Stimulated activated CD4-positive, alpha-beta T cell treated with anti-CD3 and anti-CD28 coated beads, TNF-alpha, amount 100 ng/mL, for 48 hours (primary cell): ENCODE measurements around the gene ABCA10.
A peak's percentile ranks its signal among the peaks of the same experiment; 100 is the strongest.
"Not testable (repeated sequence)": the region's sequence is repeated elsewhere in the genome, so short reads cannot be mapped to it uniquely, and the experiment has no call there.

Experiments used
- DNase-seq, 3 donors: peaks; one replicate each; pipeline ENCODE4 v3.0.0-alpha.2; 2020; ENCODE audit warnings: low read depth in 3 of 3

The ABCA10 gene, protein sequence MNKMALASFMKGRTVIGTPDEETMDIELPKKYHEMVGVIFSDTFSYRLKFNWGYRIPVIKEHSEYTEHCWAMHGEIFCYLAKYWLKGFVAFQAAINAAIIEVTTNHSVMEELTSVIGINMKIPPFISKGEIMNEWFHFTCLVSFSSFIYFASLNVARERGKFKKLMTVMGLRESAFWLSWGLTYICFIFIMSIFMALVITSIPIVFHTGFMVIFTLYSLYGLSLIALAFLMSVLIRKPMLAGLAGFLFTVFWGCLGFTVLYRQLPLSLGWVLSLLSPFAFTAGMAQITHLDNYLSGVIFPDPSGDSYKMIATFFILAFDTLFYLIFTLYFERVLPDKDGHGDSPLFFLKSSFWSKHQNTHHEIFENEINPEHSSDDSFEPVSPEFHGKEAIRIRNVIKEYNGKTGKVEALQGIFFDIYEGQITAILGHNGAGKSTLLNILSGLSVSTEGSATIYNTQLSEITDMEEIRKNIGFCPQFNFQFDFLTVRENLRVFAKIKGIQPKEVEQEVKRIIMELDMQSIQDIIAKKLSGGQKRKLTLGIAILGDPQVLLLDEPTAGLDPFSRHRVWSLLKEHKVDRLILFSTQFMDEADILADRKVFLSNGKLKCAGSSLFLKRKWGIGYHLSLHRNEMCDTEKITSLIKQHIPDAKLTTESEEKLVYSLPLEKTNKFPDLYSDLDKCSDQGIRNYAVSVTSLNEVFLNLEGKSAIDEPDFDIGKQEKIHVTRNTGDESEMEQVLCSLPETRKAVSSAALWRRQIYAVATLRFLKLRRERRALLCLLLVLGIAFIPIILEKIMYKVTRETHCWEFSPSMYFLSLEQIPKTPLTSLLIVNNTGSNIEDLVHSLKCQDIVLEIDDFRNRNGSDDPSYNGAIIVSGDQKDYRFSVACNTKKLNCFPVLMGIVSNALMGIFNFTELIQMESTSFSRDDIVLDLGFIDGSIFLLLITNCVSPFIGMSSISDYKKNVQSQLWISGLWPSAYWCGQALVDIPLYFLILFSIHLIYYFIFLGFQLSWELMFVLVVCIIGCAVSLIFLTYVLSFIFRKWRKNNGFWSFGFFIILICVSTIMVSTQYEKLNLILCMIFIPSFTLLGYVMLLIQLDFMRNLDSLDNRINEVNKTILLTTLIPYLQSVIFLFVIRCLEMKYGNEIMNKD (N-terminal part only)

DNA sequence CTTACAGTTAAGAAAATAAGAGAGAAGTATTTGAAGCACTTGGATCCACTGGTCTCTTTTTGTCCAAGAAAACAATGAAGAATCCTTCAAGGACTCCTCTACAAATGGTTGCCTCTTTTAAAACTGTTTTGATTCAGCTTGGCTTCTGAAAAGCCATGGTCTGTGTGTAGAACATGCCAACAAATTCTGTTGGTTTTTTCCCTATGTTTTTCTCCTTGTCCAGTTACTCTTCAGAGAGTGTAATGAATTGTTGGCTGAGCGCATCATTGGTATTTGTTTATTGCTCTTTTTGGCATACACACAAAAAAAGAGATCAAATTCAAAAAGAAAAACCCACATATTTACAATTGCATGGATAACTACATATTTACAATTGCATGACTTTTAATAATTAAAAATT lies at the start of gene ABCA10:
Gene ABCA10, minus strand, starts transcription at position 249 of the 400 bp plus-strand sequence. CDS start 3,466 bp downstream, outside the sequence.
- no peak for DNase-seq

DNA sequence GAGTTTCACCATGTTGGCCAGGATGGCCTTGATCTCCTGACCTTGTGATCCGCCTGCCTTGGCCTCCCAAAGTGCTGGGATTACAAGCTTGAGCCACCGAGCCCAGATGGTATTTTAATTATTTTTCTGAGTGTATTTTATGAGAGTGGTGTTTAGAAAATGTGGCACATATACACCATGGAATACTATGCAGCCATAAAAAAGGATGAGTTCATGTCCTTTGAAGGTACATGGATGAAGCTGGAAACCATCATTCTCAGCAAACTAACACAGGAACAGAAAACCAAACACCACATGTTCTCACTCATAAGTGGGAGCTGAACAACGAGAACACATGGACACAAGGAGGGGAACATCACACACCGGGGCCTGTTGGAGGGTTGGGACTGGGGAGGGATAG lies 47.7 kb upstream of the ABCA10 start:
- DNase-seq, result not testable (repeated sequence)

DNA sequence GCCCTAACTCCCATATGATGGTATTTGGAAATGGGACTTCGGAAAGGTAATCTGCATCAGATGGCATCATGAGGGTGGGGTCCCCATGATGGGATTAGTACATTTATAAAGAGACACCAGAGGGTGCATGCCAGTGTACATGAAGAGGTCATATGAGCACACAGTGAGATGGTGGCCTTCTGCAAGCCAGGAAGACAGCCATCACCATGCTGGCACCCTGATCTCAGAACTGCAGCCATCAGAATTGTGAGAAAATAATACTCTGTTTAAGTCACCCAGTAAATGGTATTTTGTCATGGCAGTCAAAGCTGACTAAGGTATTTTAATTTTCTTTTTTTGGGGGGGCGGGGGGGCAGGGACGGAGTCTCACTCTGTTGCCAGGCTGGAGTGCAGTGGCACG lies 47.1 kb upstream of the ABCA10 start:
- no peak for DNase-seq

DNA sequence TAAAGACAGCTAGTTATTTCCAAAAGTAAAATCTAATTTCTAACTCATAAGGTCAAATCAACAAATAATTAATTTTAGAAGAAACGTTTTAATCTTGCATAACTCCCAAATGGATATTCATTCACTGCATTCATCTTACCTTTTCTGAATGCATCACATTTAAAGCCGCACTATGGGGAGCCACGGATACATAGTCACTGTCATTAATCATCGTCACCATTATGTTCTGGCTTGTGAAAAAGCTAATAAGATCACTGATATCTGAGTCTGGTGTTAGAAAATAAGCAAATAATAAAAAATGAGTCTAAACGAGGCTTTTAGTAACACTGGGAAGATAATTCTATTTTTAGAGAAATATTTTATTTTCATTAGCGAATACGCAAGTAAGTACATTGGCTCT lies 42.4 kb upstream of the ABCA10 start:
- no peak for DNase-seq

DNA sequence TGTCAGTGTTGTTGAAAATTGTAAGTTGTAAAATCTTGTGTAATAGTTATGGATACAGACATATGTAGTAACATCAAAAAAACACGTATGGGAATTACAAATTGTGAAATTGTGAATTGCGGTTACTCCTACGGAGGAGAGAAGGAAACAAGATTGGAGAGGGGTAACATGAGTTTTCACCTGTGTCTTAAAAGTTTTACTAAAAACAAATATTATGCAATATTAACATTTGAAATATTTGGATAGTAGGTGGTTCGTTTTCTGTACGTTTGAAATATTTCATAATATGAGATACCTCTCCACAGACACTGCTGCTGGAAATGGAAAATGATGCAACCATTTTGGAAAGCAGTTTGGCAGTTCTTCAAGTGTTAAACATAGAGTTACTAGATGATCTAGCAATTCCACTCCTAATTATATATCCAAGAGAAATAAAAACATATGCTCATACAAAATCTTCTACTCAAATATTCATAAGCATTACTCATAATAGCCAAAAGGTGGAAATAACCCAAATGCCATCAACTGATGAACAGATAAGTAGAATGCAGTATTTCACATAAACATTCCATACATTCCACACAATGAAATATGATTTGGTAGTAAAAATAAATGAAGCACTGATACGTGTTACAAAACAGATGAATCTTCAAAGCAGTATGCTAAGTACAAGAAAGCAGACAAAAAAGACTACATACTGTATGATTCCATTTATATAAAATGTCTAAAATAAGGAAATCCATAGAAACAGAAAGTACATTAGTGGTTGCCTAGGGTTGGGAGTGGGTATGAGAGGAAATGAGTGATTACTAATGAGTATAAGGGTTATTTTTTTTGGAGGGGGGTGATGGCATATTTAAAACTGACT lies 40.7 kb upstream of the ABCA10 start:
- DNase-seq, result no peak

DNA sequence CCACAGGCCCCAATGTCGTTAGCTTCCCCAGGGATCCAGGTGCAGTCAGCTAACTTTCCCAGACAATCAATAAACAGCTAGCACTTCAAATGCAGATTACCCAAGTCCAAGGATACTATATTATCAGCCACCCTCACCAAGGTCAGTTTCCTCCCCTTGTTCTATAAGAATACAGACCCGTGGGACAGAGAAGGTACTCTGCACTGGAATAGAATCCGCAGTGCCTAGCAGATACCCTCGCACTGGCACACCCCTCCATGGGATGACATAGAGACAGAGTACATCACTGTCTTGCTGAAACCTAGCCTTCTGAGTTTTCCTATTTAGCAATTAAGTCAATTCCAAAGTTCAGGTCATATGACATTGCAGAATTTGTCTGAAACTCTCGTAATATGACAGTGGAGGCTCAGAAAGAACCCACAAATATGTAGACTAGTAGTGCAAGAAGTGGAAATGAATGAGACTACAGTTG lies 40.0 kb upstream of the ABCA10 start:
- no peak for DNase-seq

DNA sequence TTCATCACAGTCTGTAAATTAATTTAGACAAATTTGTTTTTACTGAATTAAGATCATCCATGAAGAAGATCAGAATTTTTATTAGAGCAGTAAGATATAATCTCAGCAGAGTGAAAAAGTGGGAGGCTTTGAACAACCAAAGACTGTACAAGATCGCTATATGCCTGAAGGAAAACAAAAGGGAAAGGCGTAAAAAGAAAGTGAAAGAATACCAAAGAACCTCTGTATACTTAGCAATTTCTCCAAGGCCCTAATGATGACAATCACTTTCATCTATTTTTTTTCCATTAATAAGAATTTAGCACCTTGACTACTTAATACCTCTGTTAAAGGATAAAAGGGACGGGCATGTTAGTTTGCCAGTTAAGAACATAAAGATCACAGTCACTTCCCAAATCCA lies 38.6 kb upstream of the ABCA10 start:
- DNase-seq, result no peak

DNA sequence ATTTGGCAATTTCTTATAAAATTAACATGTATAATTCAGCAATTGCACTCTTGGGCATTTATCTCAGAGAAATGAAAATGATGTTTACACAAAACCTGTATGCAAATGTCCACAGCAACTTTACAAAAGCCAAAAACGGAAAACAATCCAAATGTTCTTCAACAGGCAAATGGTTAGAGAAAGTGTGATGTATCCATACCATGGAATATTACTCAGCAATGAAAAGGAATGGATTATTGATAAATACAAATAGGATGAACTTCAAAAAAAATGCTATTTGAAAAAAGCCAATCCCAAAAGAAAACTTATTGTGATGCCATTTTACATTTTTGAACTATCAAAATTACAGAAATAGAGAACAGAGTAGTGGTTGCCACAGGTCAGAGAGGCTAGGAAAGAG lies 37.2 kb upstream of the ABCA10 start:
- DNase-seq, result no peak

DNA sequence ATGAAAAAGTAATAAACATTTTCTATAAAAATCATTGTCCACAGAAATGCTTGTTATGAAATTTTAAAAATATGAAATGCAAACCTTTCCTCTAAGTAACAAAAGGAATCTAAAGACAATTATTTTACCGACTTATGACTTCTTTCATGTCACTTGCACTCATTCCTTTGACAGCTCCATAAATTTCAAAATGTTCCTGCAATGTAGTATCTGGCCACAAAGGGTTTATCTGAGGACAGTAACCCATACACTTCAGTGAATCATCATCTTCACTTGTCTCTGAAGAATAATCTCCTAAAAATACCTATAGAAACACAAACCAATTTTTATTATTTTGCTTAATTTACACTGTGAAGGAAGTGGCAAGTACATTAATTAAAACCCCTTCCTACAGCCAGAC lies 25.6 kb upstream of the ABCA10 start:
- no peak for DNase-seq

DNA sequence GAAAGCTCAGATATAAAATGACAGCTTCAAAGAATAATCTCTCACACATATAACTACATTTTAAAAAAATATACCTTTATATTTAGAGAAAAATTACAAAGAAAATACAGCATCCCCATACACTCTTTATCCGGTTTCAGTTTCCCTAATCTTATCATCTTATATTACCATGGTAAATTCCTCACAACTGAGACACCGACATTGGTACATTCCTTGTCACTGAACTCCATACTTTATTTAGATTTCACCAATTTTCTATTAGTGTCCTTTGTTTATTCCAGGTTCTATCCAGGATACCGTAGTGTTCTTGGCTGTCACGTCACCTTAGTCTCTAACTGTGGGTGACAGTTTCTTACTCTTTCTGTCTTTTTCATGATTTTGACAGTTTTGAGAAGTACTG lies 22.0 kb upstream of the ABCA10 start:
- no peak for DNase-seq

DNA sequence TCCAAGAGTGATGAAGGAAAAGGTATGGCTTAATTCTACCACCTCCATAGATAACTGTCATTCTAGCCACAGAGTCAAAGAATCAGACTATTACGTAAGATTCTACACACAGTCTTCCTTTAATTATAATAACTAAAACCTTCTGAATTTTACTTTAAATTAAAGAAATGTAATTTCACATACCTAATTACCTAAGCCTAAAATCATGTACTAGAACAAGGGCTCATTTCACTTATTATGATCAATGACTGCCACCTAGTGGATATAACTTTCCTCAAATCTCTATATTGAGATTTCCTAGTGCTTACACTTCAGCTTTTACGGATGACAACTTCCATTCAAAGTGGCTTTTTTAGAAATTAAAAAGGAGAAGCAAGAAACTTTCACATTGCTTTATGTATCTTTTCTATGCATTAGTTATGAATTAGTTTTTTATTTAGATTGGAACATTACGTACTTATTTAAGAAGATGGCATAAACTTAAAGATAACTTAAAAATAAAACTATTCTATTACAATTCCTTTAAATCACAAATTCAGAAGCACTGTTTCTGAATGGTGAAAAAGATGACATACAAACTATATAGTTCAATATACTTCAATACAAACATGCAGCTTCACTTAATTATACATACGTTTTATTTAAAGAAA lies 18.2 kb upstream of the ABCA10 start:
- no peak for DNase-seq

DNA sequence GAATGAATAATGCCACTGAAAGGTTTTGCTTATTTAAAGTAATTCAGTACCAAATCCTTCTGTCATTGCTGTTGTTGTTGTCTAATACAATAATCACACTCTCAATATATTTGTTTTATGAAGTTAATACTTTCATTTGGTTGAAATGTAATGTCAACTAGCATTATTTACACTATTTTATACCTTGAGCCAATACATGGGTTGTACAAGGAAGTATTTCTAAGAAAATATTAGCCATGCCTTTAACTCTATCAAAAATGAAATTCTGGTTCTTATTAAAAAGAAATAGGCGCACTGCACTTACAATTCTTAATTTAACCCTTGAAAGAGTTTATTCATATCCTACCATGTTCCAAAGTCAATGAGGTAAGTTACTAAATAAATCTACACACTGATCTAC lies 17.6 kb upstream of the ABCA10 start:
- no peak for DNase-seq

DNA sequence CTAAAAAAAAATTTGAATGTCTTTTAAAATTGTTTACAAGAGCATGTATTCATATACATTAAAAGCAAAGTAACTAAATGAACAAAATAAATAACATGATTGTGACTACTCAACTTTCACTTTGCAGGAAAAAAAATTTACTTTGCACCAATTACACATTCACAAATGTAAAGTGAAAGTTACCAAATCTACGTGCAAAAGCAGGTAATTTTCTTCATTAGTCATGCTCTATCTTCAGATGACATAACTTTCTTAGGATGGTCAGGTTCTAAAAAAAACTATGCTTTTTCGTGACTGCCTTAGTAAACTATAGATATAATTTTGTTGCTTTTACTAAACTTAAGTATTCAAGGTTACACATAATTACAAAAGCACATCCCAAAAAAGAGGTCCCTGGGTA lies 17.0 kb upstream of the ABCA10 start:
- no peak for DNase-seq

DNA sequence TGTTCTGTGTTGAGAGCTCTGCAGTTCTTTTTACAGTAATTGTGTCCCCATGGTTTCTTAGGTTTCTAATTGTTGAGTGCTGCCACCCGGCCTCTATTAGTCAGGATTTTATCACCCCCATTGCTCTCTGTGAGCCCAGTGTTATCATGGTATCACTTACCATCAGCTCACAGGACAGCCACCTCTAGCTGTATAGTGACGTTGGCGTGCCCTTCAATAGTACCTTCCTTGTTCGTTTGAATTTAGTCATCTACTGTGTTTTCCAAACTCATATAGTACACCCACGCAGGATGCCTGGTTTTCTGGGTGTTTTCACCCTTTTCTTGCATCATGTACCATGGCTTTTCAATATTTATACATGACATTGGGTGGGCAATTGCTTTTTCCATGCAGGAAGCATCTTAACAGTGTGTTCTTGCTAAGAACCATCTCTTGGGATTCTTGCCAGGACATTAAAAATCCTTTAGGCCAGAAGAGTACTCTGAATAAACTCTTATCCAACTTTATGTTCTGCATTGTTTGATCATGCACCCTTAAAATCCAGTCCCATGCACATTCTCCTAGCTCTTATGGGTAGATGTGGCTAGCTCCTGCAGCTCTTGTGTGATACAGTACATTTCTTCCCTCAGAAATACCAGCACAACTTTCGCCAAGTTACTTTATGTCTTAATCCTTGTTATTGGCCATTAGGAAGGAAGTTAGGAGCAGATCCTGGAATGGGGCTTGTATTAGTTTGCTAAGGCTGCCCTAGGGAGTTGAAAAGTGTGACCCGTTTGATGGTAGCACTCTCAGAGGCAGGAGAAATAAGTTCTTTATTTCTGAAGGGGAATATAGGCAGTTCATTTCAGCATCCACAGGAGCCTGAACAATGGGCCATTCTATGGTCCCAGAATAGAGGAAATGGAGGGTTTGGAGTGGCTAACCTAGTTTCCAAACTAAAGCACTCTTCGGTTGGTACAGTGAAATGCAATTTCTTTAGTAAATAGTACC lies 11.3 kb upstream of the ABCA10 start:
- DNase-seq, result no peak

DNA sequence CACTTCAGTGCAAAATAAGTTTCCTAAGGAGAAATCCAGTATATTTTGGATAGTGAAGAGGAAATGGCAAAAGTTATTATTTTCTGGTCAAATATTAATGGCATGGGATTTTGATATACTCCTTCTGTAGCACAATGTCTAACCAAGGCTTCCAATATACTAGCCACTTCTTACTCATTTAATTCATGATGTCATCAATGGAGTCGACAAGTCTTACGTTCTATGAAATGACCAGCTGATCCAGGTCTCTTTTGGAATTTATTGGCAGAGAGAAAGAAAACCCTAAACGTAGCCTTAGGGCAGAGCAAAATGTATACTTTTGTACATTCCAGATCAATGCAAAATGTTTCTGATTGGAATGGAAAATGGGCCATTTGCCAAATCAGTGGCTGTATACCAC lies 8.3 kb upstream of the ABCA10 start:
- DNase-seq, result no peak

DNA sequence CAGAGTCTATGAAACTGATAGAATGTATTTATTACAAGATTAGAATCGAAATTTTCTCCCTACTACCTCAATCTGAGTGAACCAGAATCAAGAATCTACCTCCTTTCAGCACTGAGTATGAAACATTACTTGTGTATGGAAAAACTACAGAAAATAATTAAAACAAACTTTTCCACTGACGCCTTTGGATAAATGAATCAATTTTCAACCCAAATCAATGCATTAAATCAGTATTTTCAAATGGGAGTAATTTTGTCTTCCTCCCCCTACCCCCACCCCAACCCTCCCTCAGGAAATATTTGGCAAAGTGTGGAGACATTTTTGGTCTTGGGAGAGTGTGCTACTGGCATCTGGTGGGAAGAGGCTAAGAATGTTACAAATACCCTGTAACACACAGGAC lies 7.8 kb upstream of the ABCA10 start:
- no peak for DNase-seq

DNA sequence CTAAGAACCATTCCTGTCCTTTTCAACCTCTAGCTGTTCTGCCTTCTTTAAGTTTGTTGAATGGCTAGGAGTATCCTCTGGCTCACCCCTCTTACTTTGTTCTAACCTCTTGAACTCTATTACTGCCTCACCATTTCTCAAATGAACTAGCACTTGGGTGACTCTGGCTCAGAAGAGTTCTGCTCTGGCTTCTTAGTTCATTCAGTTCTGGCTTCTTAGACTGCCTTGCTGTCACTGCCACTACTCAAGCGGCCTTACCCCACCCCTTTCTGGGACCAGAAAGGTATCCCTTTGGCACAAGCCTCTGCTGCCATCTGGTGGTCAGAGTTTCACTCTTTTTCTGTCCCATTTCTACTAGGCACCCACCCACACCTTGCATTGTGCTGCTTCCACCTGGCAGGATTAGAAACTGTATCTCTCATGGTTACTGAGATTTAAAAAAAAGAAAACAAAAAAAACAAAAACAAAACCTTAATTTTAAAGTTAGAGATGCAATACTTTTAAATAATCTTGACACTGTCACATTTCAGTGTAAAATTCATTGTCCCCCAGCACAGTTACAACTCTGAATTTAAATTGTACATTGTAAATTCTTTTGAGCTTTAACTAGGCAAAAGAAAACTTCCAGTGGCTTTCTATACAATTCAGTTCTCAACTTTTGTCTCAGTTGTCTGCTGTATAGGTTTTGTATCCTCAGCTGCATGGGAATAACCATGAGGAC lies 6.9 kb upstream of the ABCA10 start:
- DNase-seq, result peak; percentile 23 to 47 (median 41)

DNA sequence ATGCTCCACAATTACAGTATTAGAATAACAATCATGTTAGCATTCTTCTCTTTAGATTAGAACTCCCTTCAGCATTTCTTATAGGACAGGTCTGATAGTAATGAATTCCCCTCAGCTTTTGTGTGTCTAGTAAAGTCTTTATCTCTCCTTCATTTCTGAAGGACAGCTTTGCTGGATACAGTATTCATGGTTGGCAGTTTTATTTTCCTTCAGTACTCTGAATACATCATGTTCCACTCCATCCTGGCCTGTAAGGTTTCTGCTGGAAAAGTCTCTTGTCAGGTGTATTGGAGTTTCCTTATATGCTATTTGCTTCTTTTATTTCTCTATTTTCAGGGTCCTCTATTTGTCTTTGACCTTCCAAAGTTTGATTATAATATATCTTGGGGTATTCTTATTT lies 4.0 kb upstream of the ABCA10 start:
- DNase-seq, result no peak

DNA sequence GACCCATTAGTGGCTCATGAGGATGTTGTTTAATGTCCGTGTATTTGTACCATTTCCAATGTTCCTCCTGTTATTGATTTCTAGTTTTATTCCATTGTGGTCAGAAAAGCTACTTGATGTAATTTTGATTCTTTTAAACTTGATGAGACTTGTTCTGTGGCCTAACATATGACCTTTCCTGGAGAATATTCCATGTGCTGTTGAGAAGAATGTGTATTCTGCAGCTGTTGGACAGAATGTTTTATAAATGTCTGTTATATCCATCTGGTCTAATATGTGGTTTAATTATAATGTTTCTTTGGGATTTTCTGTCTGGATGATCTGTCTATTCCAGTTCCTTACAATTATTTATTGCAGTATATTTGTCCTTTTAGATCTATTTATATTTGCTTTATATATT lies 2.9 kb upstream of the ABCA10 start:
- DNase-seq, result no peak
